Uterus (tissue), 4 donors: ENCODE measurements around the gene CD2AP. TPM values are rescaled to one million over a fixed set of nuclear protein-coding genes. Genes with fewer than 3 reads are reported as not detected.

Experiments
- DNase-seq, 2 donors: peaks; one replicate each; pipeline ENCODE4 v3.0.0-alpha.2; 2019 to 2020
- H3K27ac ChIP-seq, 2 donors: fragments of 200-600 bp; sonication (generic); 1 replicate in 1 of 2; 2 replicates in 1 of 2; pipeline ENCODE4 v1.5.1; 2016 to 2018
- H3K27me3 ChIP-seq, 2 donors: fragments of 200-600 bp; sonication (generic); one replicate each; pipeline ENCODE4 v1.5.1; 2018 to 2019; ENCODE audit warnings: control low read depth in 1 of 2
- H3K36me3 ChIP-seq, 2 donors: fragments of 200-600 bp; sonication (generic); one replicate each; pipeline ENCODE4 v1.5.1; 2019; ENCODE audit warnings: control low read depth in 1 of 2
- H3K4me1 ChIP-seq, 2 donors: fragments of 200-600 bp; sonication (generic); one replicate each; pipeline ENCODE4 v1.5.1; 2018 to 2019; ENCODE audit warnings: control low read depth in 1 of 2
- H3K4me3 ChIP-seq, 2 donors: fragments of 200-600 bp; sonication (generic); 1 replicate in 1 of 2; 2 replicates in 1 of 2; pipeline ENCODE4 v1.5.1; 2018 to 2019; ENCODE audit warnings: mild to moderate bottlenecking in 1 of 2
- H3K9me3 ChIP-seq, 2 donors: fragments of 200-600 bp; sonication (generic); one replicate each; pipeline ENCODE4 v1.5.1; 2019; ENCODE audit warnings: control low read depth in 1 of 2
- POLR2A ChIP-seq, 2 donors: fragments of 450-650 bp; IDR thresholded peaks; one replicate each; pipeline ENCODE4 v1.6.1; 2016; ENCODE audit warnings: antibody characterized with exemption in 2 of 2, mild to moderate bottlenecking in 1 of 2, moderate library complexity in 1 of 2
- intact Hi-C: fragments of 100-400 bp; cut with DNase I; formaldehyde crosslinking; loops from one replicate; pipeline ENCODE4 v1.15.1; 2023; ENCODE audit warnings: low total_unique reads
- total RNA-seq, 4 donors: library from RNA; depleted of rRNA in 3 of 4; stranded (reverse); fragments of >200 nt in 3 of 4; gene quantifications; one replicate each; pipeline versions ENCODE4 v1.1.0 to v1.2.4, GENCODE V29; 2014 to 2023
- TF ChIP-seq, protein P1 (sequence below), 4 experiments: fragments of 200-600 bp in 2 of 4; fragments of 450-650 bp in 2 of 4; sonication (generic) in 2 of 4; IDR thresholded peaks; one replicate each; pipeline ENCODE4 v1.5.1; 2016 to 2019; ENCODE audit warnings: antibody characterized with exemption in 4 of 4, mild to moderate bottlenecking in 2 of 4, moderate library complexity in 1 of 4
- donor health status: DM: yes; HTN: yes; CAD: no.

CD2AP gene
- total RNA-seq, 4 donors from 2014 or later, result 11.0 to 63.9 (median 24.3) TPM

DNA sequence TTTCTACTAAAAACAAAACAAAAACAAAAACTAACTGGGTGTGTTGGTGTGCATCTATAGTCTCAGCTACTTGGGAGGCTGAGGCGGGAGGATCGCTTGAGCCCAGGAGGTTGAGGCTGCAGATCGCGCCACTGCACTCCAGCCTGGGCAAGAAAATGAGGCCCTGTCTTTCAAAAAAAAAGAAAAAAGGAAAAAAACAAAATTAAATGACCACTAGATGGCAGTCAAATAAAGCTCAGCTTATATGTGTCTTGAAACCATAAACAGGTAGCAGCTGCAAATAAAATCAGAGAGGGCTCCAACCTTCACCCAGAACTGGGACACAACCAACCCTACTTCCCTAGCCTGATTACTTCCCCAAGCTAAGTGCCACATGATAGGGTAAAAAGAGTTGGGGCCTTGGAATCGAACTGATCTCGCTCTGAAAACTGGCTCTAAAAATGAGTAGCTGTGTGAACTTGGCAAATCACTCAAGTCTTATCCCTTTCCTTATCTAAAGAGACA, 153.7 kb downstream of the CD2AP start:
- intact Hi-C loops, result no loop called here
- H3K36me3 ChIP-seq, result no peaks in the 10 kb centered on the region
- H3K27ac ChIP-seq, result no peak overlapping the region
- H3K4me1 ChIP-seq, result no peaks in the 10 kb centered on the region
- no peaks in the 10 kb centered on the region for H3K27me3 ChIP-seq
- no peak for TF ChIP-seq POLR2A (IDR thresholded peaks at IDR 0.05)
- TF ChIP-seq, protein P1, sequence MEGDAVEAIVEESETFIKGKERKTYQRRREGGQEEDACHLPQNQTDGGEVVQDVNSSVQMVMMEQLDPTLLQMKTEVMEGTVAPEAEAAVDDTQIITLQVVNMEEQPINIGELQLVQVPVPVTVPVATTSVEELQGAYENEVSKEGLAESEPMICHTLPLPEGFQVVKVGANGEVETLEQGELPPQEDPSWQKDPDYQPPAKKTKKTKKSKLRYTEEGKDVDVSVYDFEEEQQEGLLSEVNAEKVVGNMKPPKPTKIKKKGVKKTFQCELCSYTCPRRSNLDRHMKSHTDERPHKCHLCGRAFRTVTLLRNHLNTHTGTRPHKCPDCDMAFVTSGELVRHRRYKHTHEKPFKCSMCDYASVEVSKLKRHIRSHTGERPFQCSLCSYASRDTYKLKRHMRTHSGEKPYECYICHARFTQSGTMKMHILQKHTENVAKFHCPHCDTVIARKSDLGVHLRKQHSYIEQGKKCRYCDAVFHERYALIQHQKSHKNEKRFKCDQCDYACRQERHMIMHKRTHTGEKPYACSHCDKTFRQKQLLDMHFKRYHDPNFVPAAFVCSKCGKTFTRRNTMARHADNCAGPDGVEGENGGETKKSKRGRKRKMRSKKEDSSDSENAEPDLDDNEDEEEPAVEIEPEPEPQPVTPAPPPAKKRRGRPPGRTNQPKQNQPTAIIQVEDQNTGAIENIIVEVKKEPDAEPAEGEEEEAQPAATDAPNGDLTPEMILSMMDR (IDR thresholded peaks at IDR 0.05), result peak; percentile 33 to 75 (median 55)
- H3K9me3 ChIP-seq, result no peaks in the 10 kb centered on the region
- no peak overlapping the region for H3K4me3 ChIP-seq
- no peak for DNase-seq

DNA sequence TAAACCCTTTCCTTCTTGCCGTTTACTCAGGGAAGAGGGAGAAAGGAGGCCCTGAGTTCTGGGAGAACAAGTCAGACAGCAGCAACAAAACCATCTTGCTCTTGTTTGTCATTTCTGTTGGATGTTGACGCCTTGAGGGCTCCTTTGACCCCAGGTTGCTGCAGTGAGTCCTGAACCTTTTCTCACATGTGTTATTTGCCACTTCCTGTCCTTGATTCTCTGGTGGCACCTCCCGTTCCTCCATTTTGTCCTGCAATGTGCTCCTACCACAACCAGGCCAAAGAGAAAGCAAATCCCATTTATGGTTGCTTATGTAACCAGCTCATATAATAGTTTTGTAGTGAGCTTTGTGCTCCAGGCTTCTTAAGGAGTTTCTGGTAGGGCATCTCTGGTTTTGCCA, 154.2 kb downstream of the CD2AP start:
- Histone ChIP-seq H3K4me3 (no peak overlapping the region), H3K27ac (no peak overlapping the region), H3K9me3 (no peaks in the 10 kb centered on the region), H3K27me3 (no peaks in the 10 kb centered on the region), H3K36me3 (no peaks in the 10 kb centered on the region), H3K4me1 (no peaks in the 10 kb centered on the region)
- intact Hi-C loops, result no loop called here
- no peak for DNase-seq
- TF ChIP-seq POLR2A (IDR thresholded peaks at IDR 0.05), result no peak
- TF ChIP-seq, protein P1 (IDR thresholded peaks at IDR 0.05), result no peak

DNA sequence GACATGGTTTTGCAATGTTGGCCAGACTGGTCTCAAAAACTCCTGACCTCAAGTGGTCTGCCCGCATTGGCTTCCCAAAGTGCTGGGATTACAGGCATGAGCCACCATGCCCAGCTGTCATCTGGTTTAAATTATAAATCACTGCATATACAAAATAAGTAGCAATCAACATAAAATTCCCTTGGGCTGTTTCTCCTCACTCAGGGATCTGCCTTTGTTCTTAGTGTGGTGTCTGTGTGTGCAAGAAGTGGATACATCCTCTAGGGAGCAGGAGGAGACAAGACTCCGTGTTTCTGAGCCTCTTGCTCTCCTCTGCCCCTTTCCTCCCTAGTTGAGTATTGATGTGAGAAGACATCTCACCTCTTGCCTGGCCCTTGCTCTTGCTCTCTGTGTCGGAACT, 155.6 kb downstream of the CD2AP start:
- TF ChIP-seq POLR2A (IDR thresholded peaks at IDR 0.05), result no peak
- TF ChIP-seq, protein P1 (IDR thresholded peaks at IDR 0.05), result no peak
- H3K4me3 ChIP-seq, result no peak overlapping the region
- H3K4me1 ChIP-seq, result no peaks in the 10 kb centered on the region
- H3K9me3 ChIP-seq, result no peaks in the 10 kb centered on the region
- H3K27ac ChIP-seq, result no peak overlapping the region
- no peaks in the 10 kb centered on the region for H3K27me3 ChIP-seq
- no peak for DNase-seq
- H3K36me3 ChIP-seq, result no peaks in the 10 kb centered on the region
- intact Hi-C loops, result no loop called here

DNA sequence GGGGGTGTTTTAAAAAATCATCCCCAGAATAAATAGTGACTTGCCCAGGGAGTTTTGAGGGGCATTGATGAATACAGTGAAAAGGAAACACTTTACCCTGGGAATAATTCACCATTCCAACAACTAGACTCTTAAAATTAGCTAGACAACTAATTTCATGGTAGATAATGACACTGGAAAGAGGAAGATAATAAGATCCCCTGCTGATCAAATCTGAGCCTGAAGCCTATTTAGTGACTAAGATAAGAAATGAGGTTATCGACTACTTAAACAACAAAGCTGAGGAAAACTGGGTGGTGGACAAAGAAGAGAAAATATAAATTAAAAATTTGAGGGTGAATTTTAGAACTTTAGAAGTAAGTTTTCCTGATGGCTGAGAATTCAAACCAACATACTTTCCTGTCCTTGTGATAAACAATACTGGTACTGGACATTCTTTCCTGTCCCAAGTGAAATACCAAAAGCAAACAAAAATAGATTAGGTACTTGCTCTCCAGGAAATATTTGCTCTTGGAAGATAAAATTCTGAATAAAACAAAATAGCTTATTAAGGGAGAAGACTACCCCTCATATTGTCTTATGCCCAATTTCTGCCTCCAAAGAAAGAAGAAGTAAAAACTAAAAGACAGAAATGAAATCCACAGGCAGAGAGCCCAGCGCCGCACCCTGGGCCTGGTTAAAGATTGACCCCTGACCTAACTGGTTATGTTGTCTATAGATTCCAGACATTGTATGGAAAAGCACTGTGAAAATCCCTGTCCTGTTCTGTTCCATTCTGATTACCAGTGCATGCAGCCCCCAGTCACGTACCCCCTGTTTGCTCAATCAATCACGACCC, 156.8 kb downstream of the CD2AP start:
- Histone ChIP-seq H3K27ac (no peak overlapping the region), H3K36me3 (no peaks in the 10 kb centered on the region), H3K4me3 (no peak overlapping the region), H3K27me3 (no peaks in the 10 kb centered on the region), H3K4me1 (no peaks in the 10 kb centered on the region), H3K9me3 (no peaks in the 10 kb centered on the region)
- intact Hi-C loops, result no loop called here
- TF ChIP-seq, protein P1 (IDR thresholded peaks at IDR 0.05), result no peak
- TF ChIP-seq POLR2A (IDR thresholded peaks at IDR 0.05), result no peak
- no peak for DNase-seq

DNA sequence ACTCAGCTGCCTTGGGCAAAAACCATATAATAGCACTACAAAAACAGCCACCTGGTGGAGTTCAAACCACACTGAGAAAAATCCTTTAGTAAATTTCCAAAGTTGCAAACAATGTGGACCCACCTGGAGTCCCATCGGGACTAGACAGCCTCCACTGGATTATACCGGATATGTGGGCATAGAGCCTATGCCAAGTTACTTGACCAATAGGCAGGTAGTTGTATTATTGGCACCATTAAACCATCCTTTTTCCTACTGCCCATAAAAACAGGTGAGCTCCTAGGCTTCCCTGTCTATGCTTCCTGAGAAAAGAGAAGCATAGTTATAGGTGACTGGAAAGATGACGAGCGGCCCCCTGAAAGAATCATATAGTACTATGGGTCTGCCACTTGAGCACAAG, 169.1 kb downstream of the CD2AP start:
- Histone ChIP-seq H3K36me3 (no peaks in the 10 kb centered on the region), H3K27ac (no peak overlapping the region), H3K4me1 (no peaks in the 10 kb centered on the region), H3K27me3 (no peaks in the 10 kb centered on the region), H3K9me3 (no peaks in the 10 kb centered on the region), H3K4me3 (no peak overlapping the region)
- no peak for TF ChIP-seq POLR2A (IDR thresholded peaks at IDR 0.05)
- TF ChIP-seq, protein P1 (IDR thresholded peaks at IDR 0.05), result no peak
- DNase-seq, result no peak
- intact Hi-C loops, result no loop called here
